Stimulated activated CD8-positive, alpha-beta memory T cell treated with anti-CD3 and anti-CD28 coated beads, Interleukin-7, amount 100 ng/mL, for 48 hours (primary cell): ENCODE measurements around the gene CEP68.
"Not testable (repeated sequence)": the region's sequence is repeated elsewhere in the genome, so short reads cannot be mapped to it uniquely, and the experiment has no call there.

ENCODE experiments used
- DNase-seq, 2 donors: peaks; one replicate each; pipeline ENCODE4 v3.0.0-alpha.2; 2020; ENCODE audit warnings: low read depth in 1 of 2; ENCODE audit errors: extremely low read depth in 1 of 2

Gene CEP68

DNA sequence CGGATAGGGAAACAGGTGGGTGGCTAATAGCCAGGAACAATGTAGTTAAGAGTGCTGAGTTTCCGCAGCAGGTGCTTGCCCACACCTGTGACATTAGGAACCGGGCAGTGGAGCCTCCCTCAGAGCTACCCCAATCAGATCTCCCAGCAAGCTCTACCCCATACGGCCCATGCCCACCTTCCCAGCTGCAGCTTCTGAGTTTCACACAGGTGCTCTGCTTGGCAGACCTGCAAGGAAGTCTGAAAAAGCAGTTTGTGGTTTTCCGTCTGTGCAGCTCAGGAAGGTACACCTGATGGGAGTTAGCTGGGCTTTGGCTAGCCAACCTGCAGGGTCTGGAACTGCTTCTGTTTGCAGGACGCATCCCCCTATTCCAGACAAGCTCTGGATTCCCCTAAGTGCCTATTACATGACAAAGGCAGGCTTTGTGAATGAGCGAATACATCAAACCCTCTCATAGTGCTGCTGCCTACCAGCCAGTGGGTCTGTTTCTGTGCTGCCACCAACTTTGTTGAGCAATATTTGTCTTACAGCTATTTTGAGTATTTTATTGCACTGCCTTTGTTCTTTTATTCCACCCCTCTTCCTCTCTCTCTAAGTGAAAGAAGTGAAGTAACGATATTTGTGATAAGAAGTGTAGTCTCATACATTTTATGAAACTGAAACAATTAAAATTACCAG, 24.7 kb upstream of the CEP68 start:
- no peak for DNase-seq

DNA sequence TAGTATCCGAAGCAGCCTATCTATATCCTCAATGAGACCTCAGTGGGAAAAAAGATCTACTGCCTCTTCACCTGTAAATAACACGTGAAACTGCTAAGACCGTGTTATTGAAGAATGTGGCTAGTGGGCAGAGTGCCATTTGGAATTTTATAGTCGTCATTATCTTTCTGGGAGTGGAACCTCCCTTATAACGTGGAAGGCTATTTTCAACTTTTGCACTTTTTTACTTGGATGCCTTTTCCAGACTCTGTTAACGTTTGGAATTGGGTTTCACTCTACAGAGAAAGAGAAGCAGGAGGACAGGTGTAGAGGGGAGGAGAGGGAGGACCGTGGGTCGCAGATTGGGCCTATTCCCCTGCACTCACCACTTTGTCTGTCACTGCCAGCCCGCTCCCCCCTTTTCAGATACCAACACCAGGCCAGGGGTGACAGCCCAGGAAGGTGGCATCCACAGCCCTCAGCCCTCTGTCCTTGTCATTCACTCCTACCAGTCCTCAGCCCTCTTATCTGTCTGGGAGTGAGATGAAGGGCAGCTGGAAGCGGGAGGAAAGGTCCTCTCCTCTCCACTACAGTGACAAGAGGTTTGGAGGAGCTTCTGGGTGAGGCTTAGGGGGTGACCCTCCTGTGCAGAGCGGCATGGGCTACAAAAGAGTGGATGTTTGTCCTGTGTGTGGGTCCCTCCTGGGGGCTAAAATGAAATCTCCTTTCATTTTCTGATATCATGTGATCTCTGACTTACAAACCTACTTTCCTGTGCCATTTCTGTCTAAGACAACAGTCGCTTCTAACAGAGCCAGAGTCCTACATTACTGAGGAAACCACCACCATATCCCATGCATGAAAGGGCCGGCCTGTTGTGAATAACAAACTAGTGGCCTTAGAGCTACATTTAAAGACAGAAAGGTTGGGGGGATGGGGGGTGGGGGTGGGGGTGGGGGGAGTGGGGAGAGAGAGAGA, 23.9 kb upstream of the CEP68 start:
- no peak for DNase-seq

GRCh38 chr2:65033178-65033577, 23.0 kb upstream of the CEP68 start:
- DNase-seq, result no peak

DNA sequence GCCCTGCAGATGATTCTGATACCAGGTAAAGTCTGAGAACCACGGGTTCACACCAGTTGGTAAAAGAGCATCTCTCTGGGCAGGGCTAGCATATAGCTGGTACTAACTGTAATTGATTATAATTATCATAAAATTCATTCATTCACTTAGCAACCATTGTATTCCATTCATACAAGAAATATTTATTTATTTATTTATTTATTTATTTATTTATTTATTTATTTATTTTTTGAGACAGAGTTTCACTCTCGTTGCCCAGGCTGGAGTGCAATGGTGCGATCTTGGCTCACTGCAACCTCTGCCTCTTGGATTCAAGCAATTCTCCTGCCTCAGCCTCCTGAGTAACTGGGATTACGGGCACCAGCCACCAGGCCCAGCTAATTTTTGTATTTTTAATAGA, 22.5 kb upstream of the CEP68 start:
- not testable (repeated sequence) for DNase-seq

DNA sequence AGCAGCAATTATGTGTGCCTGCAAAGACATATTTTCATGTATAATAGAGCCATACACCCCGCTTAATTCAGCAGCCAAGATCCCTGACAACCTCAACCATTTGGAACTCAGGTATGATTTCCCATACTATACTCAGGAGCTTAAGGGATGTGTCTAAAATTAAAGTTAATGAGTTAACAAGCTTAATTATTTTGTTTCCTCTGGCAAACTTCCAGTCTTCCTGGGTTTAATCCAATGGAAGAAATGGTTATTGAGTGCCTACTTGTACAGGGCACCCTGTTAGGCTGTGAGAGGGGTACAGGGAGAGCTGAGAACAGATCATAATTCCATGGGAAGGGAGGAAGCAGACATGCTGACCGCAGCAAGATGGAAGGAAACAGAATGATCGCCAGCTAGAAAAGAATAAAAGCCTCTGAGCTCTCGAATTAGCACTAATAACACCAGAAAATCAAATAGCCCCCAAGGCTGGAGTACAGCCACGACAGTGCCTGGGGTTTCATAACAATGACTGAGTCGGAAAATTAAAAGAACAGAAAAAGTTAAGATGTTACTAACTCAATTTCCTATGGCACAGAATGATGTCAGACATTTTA, 20.8 kb upstream of the CEP68 start:
- no peak for DNase-seq

GRCh38 chr2:65037178-65037577, 19.0 kb upstream of the CEP68 start:
- no peak for DNase-seq

DNA sequence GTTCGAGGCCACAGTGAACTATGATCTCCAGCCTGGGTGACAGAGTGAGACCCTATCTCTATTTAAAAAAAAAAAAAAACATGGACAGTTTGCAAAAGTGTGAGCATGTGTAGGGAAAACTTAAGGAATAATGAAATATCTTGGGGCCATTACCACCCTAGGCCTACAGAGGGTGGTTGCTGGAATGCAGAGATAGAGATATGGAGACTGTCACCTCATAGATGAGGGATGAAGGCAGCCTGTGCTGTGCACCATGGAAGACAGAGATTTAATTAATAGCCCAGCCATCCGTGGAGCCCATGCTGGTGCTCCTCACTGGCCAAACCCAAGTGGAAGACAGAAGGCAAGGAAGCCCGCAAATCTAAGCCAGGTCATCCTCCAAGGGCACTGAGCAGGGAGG, 16.6 kb upstream of the CEP68 start:
- no peak for DNase-seq

DNA sequence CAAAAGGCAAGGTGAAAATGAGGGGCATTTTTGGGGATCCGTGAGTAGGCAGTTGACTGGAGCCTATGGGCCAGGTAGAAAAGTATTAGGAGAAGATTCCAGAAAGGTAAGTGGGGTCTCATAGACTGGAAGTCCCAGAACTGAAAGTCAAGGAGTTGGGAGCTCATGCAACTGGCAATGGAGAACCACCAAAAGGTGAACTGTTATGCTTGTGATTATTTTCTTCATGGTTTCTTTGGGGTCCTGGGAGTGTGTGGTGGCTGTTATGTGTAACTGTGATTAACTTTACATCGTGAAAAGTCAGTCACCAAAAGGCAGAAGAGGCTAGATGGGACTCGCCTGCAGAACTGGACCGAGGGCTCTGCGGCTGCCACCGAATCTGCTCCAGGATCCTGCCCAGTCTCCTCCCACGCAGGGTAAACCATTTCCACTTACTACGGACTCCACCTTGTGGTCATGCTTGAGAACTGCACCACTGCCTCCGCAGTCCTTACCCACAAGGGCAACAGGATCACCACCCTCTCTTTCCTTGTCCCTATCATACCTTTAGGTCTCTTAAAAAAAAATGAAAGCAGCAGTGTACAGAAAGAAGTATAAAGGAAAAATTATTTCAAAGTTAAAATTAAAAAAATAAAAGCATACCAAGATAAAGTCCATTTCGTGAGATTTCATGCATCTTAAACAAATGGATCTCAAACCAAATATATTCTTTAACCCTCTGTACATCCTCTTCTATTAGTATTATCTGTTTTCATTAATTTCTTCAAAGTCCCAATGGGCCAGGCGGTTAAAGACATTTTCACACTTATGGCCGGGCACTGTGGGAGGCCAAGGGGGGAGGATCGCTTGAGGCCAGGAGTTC, 15.6 kb upstream of the CEP68 start:
- DNase-seq, result peak; percentile 38 to 63

DNA sequence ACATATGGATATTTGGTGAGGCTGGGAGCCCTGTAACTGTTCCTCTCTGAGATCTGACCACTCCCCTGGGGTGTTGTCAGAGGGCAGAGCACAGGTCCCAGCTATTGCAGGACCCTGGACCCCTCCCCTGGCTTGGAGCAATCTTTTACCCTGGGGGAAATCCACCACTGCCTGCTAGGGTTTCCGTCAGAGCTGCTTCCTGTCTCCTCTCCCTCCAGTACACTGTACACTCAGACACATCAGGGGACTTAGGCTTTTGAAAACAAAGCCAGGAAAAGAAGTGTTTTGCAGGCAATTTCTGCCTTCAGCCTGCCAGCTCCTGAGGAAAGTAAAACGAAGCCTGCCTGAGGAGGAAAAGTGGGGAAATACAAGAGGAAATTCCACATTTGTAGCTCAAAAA, 13.2 kb upstream of the CEP68 start:
- no peak for DNase-seq

DNA sequence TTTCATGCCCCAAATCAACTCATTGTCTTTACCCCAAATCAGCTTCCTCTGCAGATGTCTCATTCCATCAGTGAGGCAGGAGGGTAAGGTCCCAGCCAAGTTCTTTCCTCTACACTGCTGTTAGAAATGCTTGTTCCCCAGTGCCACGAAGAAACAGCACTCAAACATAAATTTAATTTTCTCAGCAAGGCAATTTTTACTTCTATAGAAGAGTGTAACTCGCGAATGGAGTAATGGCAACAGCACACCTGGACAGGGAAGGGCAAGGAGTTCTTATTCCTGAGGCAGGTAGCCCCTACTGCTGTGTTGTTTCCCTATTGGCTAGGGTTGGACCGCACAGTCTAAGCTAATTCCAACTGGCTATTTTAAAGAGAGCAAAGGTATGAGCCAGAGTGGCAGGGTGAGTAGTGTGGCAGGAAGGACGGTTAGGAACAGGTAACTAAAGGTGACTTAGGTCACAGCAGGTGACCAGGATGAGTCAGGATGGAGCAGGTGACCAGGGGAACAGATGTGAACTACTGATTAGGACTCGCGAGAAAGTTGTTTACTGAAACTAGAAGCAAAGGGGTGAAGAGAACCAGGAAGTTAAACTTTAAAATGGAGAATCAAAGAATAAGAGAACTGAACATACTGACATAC, 12.0 kb upstream of the CEP68 start:
- DNase-seq, result no peak

DNA sequence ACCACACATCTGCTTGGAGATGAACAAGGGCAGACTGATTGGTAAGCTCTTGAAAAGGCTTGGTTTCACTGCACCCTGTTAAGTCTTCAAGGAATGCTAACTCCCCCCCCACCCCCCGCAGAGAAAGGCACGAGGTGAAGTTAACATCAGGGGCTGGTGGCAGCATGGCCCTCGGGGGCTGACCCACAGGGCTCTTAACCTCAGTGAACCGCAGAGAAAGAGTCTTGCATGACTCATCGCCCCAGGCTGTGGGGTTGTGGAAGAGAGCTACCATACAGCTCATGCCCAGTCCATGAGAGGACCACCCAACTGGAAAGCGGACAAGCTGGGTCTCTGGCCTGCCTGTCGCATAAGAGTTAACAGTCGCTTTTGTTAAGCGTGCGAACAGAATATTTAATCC, 10.6 kb upstream of the CEP68 start:
- DNase-seq, result no peak

DNA sequence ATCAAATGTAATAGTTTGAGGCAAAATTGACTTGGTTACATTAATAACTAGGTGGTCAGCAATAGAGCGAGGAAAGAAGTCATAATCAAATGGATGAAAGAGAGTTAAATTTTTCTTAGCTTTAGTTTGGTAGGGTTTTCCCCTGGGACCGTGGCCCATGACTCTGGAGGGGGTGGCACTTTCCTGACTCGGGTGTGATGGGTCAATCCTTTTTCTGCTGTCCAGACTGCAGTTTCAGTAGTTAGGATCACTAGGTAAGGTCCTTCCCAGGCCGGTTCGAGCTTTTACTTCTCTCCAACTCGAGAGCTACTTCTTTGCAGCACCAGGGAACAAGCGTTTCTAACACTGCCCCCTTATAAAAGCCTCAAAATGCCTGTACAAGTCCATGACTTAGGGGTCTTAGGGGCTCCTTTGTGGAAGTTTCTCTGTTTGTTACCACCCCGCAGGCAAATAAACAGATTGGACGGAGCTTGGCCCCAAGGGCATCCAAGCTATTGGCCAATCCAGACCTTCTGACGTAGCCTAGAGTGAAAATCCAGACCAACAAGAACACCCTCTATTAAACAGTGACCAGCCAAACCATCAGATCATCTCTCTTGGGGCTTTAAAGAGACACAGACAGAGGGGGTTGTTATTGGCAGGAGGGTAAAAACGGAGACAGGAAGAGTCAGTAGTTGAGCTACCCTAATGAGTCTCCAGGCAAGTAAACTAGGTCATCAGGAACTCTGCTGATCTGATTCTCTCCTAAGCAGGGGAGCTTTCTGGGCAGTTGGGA, 9.4 kb upstream of the CEP68 start:
- no peak for DNase-seq

- no peak for DNase-seq
Measured at GRCh38 chr2:65049010-65049639, 7.1 kb upstream of the CEP68 start.

DNA sequence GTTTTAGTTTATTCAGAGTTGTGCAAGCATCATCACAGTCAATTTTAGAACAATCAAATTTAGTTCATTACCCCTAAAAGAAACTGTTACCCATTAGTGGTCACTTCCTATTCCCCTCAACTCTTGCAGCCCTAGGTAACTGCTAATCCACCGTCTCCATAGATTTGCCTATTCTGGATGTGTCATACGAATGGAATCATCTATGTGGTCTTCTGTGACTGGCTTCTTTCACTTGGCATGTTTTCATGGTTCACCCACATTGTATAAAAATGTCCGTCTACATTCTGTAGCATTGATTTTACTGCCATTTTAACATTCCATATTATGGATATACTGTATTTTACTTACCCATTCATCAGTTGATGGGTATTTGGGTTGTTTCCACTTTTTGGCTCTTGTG, 5.3 kb upstream of the CEP68 start:
- no peak for DNase-seq

DNA sequence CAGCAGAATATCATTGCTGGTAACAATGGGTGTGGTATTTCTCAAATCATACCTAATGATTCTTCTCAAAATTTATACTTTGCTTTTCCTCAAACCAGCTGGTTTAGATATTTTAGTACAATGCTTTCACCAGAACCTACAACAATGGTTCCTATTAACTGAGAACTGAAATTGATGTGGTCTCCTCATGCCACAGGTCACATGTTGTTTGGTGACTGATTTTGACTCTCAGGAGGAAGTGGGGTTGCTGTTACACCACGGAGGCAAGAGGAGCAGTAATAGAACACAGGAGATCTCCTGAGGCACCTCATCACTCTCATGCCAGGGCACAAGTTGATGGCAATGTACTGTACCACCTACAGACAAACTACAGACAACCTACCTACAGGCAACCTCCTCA, 3.0 kb upstream of the CEP68 start:
- DNase-seq, result no peak

- DNase-seq, result no peak
Measured at GRCh38 chr2:65054749-65055421, 1.3 kb upstream of the CEP68 start.

DNA sequence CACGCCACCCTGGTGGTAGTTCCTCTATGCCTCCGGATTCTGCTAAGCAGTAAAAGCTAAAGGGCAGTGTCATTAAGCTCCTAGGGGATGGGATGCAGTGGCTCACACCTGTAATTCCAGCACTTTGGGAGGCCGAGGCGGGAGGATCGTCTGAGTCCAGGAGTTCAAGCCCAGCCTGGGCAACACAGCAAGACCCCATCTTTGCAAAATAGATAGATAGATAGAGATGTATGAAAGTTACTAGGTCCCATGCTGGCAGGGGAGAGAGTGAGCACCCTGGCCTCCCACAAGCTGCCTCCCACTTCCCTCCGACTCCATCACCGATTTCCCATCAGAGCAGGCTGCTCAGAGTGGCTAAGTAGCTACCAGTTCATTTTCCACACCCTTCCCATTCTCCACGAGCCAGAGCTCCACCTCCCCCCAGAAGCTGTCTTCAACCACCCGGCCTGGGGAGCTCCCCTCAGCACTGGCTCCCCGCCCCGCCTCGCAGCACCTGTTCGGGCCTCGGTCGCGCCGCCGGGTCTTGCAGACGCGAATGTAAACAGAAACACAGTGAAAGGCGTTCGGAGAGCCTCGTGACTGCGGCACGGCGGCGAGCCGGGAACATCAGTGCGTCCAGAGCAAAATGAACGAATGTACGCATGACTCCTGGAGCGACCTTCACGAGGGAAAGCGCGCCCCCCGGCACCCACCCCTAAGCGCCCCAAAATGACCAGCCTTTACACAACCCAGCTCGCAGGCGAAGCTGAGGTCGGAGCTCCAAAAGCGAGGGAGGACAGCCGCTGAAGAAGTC, 598 bp upstream of the CEP68 start:
- DNase-seq, result peak; percentile 25 to 32

DNA sequence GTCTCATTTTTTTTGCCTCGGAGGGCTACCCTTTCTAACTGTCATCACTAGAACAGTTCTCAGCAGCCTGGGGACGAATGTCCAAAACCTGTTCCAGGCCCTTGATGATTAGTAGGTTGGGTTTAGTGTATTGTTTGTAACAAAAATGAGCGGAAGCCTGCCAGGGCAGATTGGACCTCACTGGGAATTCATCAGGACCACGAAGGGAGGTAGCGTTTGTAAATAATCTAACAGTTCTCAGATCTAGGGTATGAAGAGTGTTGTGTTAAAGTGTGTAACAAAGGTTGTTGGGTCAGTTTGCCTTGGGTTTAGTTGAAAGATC, 799 bp downstream of the CEP68 start:
- no peak for DNase-seq
